ENCODE data around the gene CLEC2L. TPM values are rescaled to one million over a fixed set of nuclear protein-coding genes. Genes with fewer than 3 reads are reported as not detected.

The CLEC2L gene
- total and polyA plus RNA-seq, 2 of the 4 experiments (the other 2 are of a cell fraction) = not detected

DNA sequence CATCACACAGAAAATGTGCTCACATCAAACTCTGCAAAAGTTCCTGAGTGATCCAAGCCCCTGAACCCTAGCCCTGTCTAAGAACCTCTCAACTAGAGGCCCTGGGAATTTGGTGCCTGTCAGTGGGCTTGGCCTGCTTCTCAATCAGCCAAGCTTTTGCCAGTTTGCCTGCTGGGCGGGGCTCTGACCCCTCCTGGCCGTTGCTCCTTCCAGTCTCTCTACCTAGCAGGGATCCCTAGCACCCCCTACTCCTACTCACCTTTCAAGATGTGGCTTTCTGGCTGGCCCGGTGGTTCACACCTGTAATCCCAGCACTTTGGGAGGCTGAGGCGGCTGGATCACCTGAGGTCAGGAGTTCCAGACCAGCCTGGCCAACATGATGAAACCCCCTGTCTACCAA, 42.1 kb upstream of the CLEC2L start:
- CTCF ChIA-PET = no interaction called here

More for the DNA sequence above, 42.1 kb upstream of the CLEC2L start:
- Histone ChIP-seq H2AK9ac (replicated peaks; ENCODE audit: low read depth, low read length, poor library complexity) (no peak overlapping the region), H3K56ac (ENCODE audit: extremely low read depth, insufficient read depth, low read length) (no peak overlapping the region), H3K27ac (ENCODE audit: insufficient read depth, low read length) (no peak overlapping the region), H2BK5ac (ENCODE audit: low read depth, low read length, poor library complexity, severe bottlenecking) (no peak overlapping the region), H3K14ac (replicated peaks; ENCODE audit: low read depth, low read length) (no peak overlapping the region), H4K8ac (ENCODE audit: low read depth in 2 of 2, low read length in 2 of 2) (no peak overlapping the region), H2AK5ac (ENCODE audit: low read depth, low read length) (no peak overlapping the region), H3K79me1 (ENCODE audit: low read depth in 1 of 2, low read length in 2 of 2) (no peaks in the 10 kb centered on the region), H3K9ac (ENCODE audit: low read depth, low read length) (no peak overlapping the region), H4K91ac (ENCODE audit: insufficient read depth, low read depth, low read length) (no peak overlapping the region), H3K9me1 (ENCODE audit: insufficient read depth, low read length) (no peaks in the 10 kb centered on the region), H4K5ac (ENCODE audit: low read depth, low read length) (no peak overlapping the region), H2BK20ac (ENCODE audit: low read depth, low read length) (no peak overlapping the region), H2BK15ac (ENCODE audit: low read depth, low read length) (no peak overlapping the region), H2AFZ (replicated peaks; ENCODE audit: low read length, poor library complexity) (peak overlapping the region; percentile 61), H3K27me3 (ENCODE audit: control insufficient read depth, insufficient read depth, low read length) (peaks cover 60% of the 10 kb centered on the region), H3K4ac (ENCODE audit: low read depth, low read length) (no peak overlapping the region), H3K4me1 (ENCODE audit: control insufficient read depth, insufficient read depth, low read length) (peaks cover 3% of the 10 kb centered on the region; the same call in 1 of the 2 replicates), H3K36me3 (ENCODE audit: control insufficient read depth, insufficient read depth, low read length) (no peaks in the 10 kb centered on the region), H3K4me2 (ENCODE audit: low read depth, low read length) (no peak overlapping the region), H3K4me3 (ENCODE audit: insufficient read depth, low read depth, low read length) (no peak overlapping the region), H2BK120ac (ENCODE audit: low read depth, low read length) (no peak overlapping the region), H4K20me1 (ENCODE audit: insufficient read depth, low read length) (peaks cover 5% of the 10 kb centered on the region; the same call in 1 of the 2 replicates), H3K18ac (ENCODE audit: low read depth, low read length) (no peak overlapping the region), H3K9me3 (ENCODE audit: control insufficient read depth, insufficient read depth, low read length) (no peaks in the 10 kb centered on the region; the same call in 1 of the 2 replicates), H3K23ac (ENCODE audit: low read depth, low read length) (no peak overlapping the region)
- no peak for ATAC-seq (ENCODE audit: low read depth)
- dilution Hi-C loops (cut with HindIII; ENCODE audit: low sequenced_read_pairs, unreplicated experiment) (no loop called here), in situ Hi-C loops (cut with MboI; ENCODE audit: low sequenced_read_pairs) (no loop called here), intact Hi-C loops (cut with micrococcal nuclease) (no loop called here)
- POLR2A ChIA-PET (ENCODE audit: unreplicated experiment) = no interaction called here
- no peak for DNase-seq
- WGBS, 2 experiments (ENCODE audit: extremely low coverage in 2 of 2, insufficient read length in 1 of 2) = 53% methylated on average over 2 of the region's 4 CpGs; no CpG with 5 or more reads in 1 of the 2 experiments
- TF ChIP-seq RFX5 (IDR thresholded peaks at IDR 0.05; ENCODE audit: low read depth, low read length) (no peak), POLR2A (IDR thresholded peaks at IDR 0.05; ENCODE audit: low read depth, low read length) (no peak), NFE2L2 (IDR thresholded peaks at IDR 0.05; ENCODE audit: low read depth, low read length) (no peak), MAFK (IDR thresholded peaks at IDR 0.05; ENCODE audit: low read depth, low read length) (no peak), FOS (IDR thresholded peaks at IDR 0.05; ENCODE audit: low read depth, low read length) (no peak), CHD1 (IDR thresholded peaks at IDR 0.05; ENCODE audit: low read depth, low read length) (no peak), MAZ (IDR thresholded peaks at IDR 0.05; ENCODE audit: borderline replicate concordance, low read depth, low read length) (no peak), BHLHE40 (IDR thresholded peaks at IDR 0.05; ENCODE audit: low read depth, low read length) (no peak), RCOR1 (IDR thresholded peaks at IDR 0.05; ENCODE audit: insufficient replicate concordance, low read length) (no peak), MXI1 (IDR thresholded peaks at IDR 0.05; ENCODE audit: borderline replicate concordance, low read depth, low read length) (no peak), CEBPB (IDR thresholded peaks at IDR 0.05; ENCODE audit: low read depth, low read length) (no peak), SMC3 (IDR thresholded peaks at IDR 0.05; ENCODE audit: low read depth, low read length) (no peak), RAD21 (IDR thresholded peaks at IDR 0.05; ENCODE audit: low read length) (no peak)
- TF ChIP-seq, protein P1, sequence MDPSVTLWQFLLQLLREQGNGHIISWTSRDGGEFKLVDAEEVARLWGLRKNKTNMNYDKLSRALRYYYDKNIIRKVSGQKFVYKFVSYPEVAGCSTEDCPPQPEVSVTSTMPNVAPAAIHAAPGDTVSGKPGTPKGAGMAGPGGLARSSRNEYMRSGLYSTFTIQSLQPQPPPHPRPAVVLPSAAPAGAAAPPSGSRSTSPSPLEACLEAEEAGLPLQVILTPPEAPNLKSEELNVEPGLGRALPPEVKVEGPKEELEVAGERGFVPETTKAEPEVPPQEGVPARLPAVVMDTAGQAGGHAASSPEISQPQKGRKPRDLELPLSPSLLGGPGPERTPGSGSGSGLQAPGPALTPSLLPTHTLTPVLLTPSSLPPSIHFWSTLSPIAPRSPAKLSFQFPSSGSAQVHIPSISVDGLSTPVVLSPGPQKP (IDR thresholded peaks at IDR 0.05; ENCODE audit: borderline replicate concordance, low read depth, low read length) = no peak
- TF ChIP-seq, protein P2, sequence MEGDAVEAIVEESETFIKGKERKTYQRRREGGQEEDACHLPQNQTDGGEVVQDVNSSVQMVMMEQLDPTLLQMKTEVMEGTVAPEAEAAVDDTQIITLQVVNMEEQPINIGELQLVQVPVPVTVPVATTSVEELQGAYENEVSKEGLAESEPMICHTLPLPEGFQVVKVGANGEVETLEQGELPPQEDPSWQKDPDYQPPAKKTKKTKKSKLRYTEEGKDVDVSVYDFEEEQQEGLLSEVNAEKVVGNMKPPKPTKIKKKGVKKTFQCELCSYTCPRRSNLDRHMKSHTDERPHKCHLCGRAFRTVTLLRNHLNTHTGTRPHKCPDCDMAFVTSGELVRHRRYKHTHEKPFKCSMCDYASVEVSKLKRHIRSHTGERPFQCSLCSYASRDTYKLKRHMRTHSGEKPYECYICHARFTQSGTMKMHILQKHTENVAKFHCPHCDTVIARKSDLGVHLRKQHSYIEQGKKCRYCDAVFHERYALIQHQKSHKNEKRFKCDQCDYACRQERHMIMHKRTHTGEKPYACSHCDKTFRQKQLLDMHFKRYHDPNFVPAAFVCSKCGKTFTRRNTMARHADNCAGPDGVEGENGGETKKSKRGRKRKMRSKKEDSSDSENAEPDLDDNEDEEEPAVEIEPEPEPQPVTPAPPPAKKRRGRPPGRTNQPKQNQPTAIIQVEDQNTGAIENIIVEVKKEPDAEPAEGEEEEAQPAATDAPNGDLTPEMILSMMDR (conservative IDR thresholded peaks at IDR 0.05; ENCODE audit: low read depth, low read length) = no peak
- no TSS peak for BruUV-seq (replicated peaks)

All from IMR-90 (cell line).